Neural crest cell (in vitro differentiated cells): ENCODE results near the gene CCR9. TPM values are rescaled to one million over a fixed set of nuclear protein-coding genes. Genes with fewer than 3 reads are reported as not detected.

Source experiments
- DNase-seq: peaks from one replicate; pipeline ENCODE4 v3.0.0; 2021; ENCODE audit warnings: low read depth, mixed read lengths, low spot score
- H3K27ac Mint-ChIP-seq: one replicate; pipeline ENCODE4 v1.8.0; 2021; ENCODE audit warnings: mild to moderate bottlenecking, mixed read lengths; ENCODE audit not compliant: unreplicated experiment
- H3K27me3 Mint-ChIP-seq: 2 replicates; pipeline ENCODE4 v1.8.0; 2021; ENCODE audit warnings: low read depth, mild to moderate bottlenecking, mixed read lengths
- H3K36me3 Mint-ChIP-seq: 2 replicates; pipeline ENCODE4 v1.8.0; 2021; ENCODE audit warnings: low read depth, mild to moderate bottlenecking, mixed read lengths
- H3K4me1 Mint-ChIP-seq: 2 replicates; pipeline ENCODE4 v1.8.0; 2021; ENCODE audit warnings: mixed read lengths
- H3K4me3 Mint-ChIP-seq: one replicate; pipeline ENCODE4 v1.8.0; 2021; ENCODE audit warnings: mild to moderate bottlenecking, mixed read lengths
- H3K9me3 Mint-ChIP-seq: 2 replicates; pipeline ENCODE4 v1.8.0; 2021; ENCODE audit warnings: mixed read lengths
- total RNA-seq: library from RNA; stranded (reverse); gene quantifications from 2 replicates; pipeline ENCODE4 v1.2.1, GENCODE V29; 2021
- TF ChIP-seq, protein P1 (sequence below): fragments of 200-600 bp; sonication (generic); conservative IDR thresholded peaks from 2 replicates; pipeline ENCODE4 v1.5.0; 2021; ENCODE audit warnings: antibody characterized with exemption, mild to moderate bottlenecking

Gene CCR9
- total RNA-seq, 1 donor from 2014 or later: not detected

DNA sequence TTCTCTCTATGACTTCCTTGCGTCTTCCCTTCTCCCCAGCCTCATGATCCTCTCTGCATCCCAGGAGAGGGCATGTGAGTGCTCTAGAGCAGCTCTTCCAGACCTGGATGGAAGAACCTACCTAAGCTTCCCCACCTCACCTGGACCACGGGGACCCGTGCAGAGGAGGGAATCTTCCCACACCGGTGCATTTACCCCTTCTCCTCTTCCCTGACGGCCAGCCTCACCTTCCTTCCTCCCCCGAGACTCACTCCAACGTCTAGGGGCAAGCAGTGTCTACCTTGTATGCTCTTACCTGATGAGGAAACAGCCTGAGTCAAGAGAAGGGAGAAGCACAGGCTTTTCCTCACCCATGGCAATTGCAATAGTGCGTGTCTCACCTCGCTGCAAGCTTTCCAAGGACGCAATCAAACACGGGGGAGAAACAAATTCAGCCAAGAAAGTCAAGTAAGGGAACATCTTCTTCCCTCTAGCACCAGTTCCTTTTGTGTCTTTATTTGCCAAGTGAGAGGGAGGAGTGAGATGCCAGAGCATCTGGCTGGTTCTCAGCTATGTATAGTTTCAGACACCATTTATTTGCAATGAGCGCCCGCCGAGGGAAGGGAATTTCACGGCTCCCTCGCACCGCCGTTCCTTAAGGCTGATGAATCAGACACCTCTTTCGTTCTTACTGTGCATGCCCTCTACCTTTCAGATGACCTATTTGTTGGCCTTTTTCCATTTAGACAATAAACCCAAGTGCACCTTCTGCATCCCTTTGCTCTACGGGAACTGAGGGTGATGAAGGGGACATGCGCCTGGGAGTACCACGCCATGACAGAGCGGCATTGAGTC lies 1.8 kb upstream of the CCR9 start:
- TF ChIP-seq, protein P1, sequence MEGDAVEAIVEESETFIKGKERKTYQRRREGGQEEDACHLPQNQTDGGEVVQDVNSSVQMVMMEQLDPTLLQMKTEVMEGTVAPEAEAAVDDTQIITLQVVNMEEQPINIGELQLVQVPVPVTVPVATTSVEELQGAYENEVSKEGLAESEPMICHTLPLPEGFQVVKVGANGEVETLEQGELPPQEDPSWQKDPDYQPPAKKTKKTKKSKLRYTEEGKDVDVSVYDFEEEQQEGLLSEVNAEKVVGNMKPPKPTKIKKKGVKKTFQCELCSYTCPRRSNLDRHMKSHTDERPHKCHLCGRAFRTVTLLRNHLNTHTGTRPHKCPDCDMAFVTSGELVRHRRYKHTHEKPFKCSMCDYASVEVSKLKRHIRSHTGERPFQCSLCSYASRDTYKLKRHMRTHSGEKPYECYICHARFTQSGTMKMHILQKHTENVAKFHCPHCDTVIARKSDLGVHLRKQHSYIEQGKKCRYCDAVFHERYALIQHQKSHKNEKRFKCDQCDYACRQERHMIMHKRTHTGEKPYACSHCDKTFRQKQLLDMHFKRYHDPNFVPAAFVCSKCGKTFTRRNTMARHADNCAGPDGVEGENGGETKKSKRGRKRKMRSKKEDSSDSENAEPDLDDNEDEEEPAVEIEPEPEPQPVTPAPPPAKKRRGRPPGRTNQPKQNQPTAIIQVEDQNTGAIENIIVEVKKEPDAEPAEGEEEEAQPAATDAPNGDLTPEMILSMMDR: no peak

GRCh38 chr3:45887285-45887684 lies 942 bp downstream of the CCR9 start:
- no peak for DNase-seq
- Mint-ChIP-seq H3K27ac (no peak overlapping the region), H3K36me3 (no peaks in the 10 kb centered on the region), H3K27me3 (no peaks in the 10 kb centered on the region), H3K9me3 (peaks cover 1% of the 10 kb centered on the region), H3K4me1 (peaks cover 4% of the 10 kb centered on the region), H3K4me3 (no peak overlapping the region)
- TF ChIP-seq, protein P1: no peak

More for the DNA sequence above, 1.8 kb upstream of the CCR9 start:
- Mint-ChIP-seq H3K27ac (peak overlapping the region; percentile 40), H3K36me3 (no peaks in the 10 kb centered on the region), H3K9me3 (no peaks in the 10 kb centered on the region), H3K4me3 (no peak overlapping the region), H3K27me3 (no peaks in the 10 kb centered on the region), H3K4me1 (peaks cover 8% of the 10 kb centered on the region)
- DNase-seq: no peak

DNA sequence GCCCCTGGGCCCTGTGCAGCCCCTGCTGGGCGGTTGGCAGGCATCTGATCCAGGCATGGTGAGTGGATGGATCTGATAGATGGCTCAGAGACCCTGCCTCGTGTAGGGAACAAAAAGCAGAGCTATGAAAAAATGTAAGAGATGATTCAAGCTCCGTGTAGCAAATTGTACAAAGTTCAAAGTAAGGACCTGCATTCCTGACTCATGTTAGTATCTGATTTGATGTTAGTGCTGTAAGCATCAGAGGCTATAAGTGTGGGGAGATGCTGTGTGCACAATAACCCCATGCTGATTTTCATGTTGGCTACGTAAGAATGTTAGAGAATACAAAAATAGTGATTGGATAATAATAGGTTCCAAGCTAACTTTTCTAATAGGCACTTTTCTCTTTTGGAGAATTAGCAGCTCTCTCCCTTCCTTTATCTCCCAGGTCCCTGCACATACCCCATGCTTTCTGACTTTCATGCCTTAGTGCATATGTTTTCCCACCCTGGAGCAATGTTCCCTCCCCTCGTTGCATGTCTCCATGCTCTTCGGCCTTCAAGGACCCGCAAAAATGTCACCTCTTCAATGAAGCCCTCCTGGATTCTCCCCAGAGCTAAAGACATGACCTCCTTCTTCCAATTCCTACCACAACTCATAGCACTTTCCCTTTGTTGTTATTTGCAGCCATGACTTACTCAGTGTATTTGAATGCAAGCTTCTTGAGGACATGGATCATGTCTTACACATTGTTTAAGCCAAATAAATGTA lies 1.6 kb downstream of the CCR9 start:
- H3K36me3 Mint-ChIP-seq: no peaks in the 10 kb centered on the region
- no peaks in the 10 kb centered on the region for H3K27me3 Mint-ChIP-seq
- peaks cover 2% of the 10 kb centered on the region for H3K9me3 Mint-ChIP-seq
- peaks cover 4% of the 10 kb centered on the region for H3K4me1 Mint-ChIP-seq
- H3K27ac Mint-ChIP-seq: no peak overlapping the region
- H3K4me3 Mint-ChIP-seq: no peak overlapping the region
- TF ChIP-seq, protein P1: no peak
- DNase-seq: no peak

GRCh38 chr3:45889337-45889736 lies 3.0 kb downstream of the CCR9 start:
- TF ChIP-seq, protein P1: no peak
- no peaks in the 10 kb centered on the region for H3K36me3 Mint-ChIP-seq
- no peaks in the 10 kb centered on the region for H3K4me1 Mint-ChIP-seq
- DNase-seq: no peak
- no peak overlapping the region for H3K27ac Mint-ChIP-seq
- H3K4me3 Mint-ChIP-seq: no peak overlapping the region
- peaks cover 2% of the 10 kb centered on the region for H3K9me3 Mint-ChIP-seq
- H3K27me3 Mint-ChIP-seq: no peaks in the 10 kb centered on the region

DNA sequence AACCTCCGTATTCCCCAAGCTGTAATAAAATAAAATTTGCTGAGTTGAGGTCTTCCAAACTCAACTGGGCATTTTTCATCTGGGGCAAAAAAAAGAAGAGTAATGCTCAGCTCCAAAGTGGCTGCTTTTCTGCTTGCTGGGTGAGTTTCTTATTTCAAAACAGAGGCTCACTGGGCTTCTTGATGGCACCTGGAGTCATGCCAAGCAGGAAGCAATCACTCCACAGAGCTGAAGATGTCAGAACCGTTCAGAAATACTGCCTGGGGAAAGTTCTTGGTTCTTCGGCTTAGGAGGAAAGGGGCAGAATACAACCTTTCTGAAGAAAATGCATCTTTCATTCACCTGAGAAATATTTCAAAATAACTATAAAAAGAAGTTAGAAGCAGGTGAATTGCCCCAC lies 4.1 kb downstream of the CCR9 start:
- H3K27ac Mint-ChIP-seq: no peak overlapping the region
- H3K4me1 Mint-ChIP-seq: no peaks in the 10 kb centered on the region
- no peak overlapping the region for H3K4me3 Mint-ChIP-seq
- H3K9me3 Mint-ChIP-seq: peaks cover 2% of the 10 kb centered on the region
- H3K27me3 Mint-ChIP-seq: no peaks in the 10 kb centered on the region
- no peak for DNase-seq
- H3K36me3 Mint-ChIP-seq: no peaks in the 10 kb centered on the region
- TF ChIP-seq, protein P1: no peak
